ENCODE results near the gene MLX.

DNA sequence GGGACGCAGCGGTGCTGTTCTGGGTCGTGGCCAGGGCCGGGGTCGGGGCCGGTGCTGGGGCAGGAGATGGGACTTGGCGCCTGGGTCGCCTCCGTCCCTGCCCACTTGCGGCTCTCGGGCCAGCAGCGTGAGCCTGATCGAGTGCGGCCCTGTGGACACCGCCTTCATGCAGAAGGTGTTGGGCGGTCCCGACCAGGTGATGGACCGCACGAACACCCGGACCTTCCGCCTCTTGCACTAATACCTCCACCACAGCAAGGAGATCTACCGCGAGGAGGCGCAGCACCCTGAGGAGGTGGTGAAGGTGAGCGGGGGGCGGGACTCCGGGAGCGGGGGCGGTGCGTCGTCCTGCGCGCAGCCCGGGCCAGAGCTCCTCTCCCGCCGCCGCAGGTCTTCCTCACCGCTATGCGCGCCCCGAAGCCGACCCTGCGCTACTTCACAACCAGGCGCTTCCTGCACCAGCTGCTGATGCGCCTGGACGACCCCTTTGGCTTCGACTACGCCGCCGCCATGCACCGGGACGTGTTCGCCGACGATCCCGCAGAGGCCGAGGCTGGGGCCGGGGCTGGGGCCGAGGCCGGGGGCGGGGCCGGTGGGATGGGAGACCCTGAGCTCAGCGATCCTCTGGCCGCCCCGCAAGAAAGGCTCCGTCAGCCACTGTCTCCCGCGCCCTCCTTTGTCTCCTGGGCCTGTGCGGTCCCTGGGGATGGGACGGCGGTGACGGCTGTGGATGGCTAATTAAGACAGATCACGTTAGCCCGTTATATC, 18.6 kb upstream of the MLX start:
- TF ChIP-seq REST (IDR thresholded peaks at IDR 0.05; ENCODE audit: insufficient replicate concordance, low read depth), result no peak
- TF ChIP-seq GABPA (IDR thresholded peaks at IDR 0.05; ENCODE audit: low read depth), result no peak
- no peak for TF ChIP-seq CTCF (IDR thresholded peaks at IDR 0.05; ENCODE audit: insufficient read depth, low read length)
- no peak for TF ChIP-seq SPI1 (IDR thresholded peaks at IDR 0.05; ENCODE audit: borderline replicate concordance, low read depth)
- 0 out of 2 replicates have a peak, but pooled peaks have one; percentile 14 for TF ChIP-seq POLR2AphosphoS5 (IDR thresholded peaks at IDR 0.05; ENCODE audit: low read depth)
